K562 treated with DMSO at 1 percent for 24 hours (cell line): ENCODE measurements around the gene ATP9A. TPM values are rescaled to one million over a fixed set of nuclear protein-coding genes. Genes with fewer than 3 reads are reported as not detected.

Source experiments
- total RNA-seq: library from RNA; unstranded; fragments of 300-600 nt; gene quantifications from 2 replicates; pipeline ENCODE4 v1.2.3, GENCODE V29; 2022; ENCODE audit warnings: low read depth; ENCODE audit not compliant: insufficient read depth

ATP9A gene, protein sequence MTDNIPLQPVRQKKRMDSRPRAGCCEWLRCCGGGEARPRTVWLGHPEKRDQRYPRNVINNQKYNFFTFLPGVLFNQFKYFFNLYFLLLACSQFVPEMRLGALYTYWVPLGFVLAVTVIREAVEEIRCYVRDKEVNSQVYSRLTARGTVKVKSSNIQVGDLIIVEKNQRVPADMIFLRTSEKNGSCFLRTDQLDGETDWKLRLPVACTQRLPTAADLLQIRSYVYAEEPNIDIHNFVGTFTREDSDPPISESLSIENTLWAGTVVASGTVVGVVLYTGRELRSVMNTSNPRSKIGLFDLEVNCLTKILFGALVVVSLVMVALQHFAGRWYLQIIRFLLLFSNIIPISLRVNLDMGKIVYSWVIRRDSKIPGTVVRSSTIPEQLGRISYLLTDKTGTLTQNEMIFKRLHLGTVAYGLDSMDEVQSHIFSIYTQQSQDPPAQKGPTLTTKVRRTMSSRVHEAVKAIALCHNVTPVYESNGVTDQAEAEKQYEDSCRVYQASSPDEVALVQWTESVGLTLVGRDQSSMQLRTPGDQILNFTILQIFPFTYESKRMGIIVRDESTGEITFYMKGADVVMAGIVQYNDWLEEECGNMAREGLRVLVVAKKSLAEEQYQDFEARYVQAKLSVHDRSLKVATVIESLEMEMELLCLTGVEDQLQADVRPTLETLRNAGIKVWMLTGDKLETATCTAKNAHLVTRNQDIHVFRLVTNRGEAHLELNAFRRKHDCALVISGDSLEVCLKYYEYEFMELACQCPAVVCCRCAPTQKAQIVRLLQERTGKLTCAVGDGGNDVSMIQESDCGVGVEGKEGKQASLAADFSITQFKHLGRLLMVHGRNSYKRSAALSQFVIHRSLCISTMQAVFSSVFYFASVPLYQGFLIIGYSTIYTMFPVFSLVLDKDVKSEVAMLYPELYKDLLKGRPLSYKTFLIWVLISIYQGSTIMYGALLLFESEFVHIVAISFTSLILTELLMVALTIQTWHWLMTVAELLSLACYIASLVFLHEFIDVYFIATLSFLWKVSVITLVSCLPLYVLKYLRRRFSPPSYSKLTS
- 0.06 and 0.13 TPM in 2 replicates for total RNA-seq

DNA sequence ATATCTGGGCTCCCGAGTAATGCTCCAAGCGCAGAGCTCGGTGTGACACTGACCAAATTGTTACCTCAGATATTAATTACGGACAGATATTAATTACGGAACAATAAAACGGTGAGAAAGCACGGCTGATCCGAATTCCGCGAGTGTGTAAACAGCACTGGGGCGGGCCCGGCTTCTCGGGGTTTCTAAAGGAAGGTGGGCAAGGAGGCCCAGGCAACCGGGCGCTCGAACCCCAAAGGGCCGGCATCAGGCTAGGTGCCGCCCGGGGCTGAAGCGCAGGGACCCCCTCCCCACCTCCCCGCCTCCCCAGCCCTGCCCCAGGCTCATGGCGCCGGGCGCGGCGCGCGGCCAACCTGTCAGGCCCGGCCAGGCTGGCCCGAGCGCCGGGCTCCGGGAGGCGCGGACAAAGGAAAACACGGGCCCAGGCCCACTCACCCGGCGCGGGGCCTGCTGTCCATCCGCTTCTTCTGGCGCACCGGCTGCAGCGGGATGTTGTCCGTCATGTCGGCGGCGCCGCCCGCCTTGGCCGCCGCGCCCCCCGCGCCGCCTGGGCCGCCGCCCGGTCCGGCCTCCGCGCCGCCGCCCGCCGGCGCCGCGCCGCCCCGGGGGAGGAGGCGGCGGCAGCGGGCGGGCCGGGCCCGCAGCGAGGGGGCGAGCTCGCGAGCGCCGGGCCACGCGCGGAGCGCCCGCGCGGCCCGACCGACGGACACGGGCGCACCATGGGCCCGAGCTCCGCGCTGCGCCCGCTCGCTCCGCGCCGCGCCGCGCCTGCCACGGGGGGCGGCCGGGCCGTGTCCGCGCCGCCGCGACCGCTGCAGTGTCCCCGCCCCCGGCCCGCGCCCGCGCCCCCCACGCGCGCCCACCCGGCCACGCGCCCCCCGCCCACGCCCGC, at the start of gene ATP9A:
Gene ATP9A (minus strand): TSS at position 524 of the 892 bp plus-strand sequence. CDS start 21 bp downstream, at position 503.

GRCh38 chr20:51802170-51802751, 34.1 kb upstream of the ATP9A start, which contains the start of gene SALL4:
TSS of gene SALL4 (minus strand) at chr20:51802521. CDS start at chr20:51802408, 113 bp downstream.

Other genes with a start within 250 kb of the ATP9A start
- 10.0 and 10.2 TPM in 2 replicates for gene NFATC2, start 225.7 kb downstream of the ATP9A start, total RNA-seq
- not detected in 2 replicates for gene SALL4, start 34.1 kb upstream of the ATP9A start, total RNA-seq